Skeletal muscle tissue (tissue), 4 donors: ENCODE results near the gene CLEC14A. TPM values are rescaled to one million over a fixed set of nuclear protein-coding genes. Genes with fewer than 3 reads are reported as not detected.
A peak's percentile ranks its signal among the peaks of the same experiment; 100 is the strongest.

Experiments
- H3K27ac ChIP-seq: one replicate; pipeline ENCODE4 v1.7.0; 2013; ENCODE audit warnings: mild to moderate bottlenecking, low read depth, low read length, inconsistent platforms
- H3K27me3 ChIP-seq, 3 donors: one replicate each; pipeline ENCODE4 v1.7.0; 2013; ENCODE audit warnings: low read length in 3 of 3; ENCODE audit not compliant: control insufficient read depth in 3 of 3, insufficient read depth in 3 of 3
- H3K36me3 ChIP-seq, 3 donors: one replicate each; pipeline ENCODE4 v1.7.0; 2013; ENCODE audit warnings: low read length in 3 of 3; ENCODE audit not compliant: control insufficient read depth in 3 of 3, insufficient read depth in 3 of 3
- H3K4me1 ChIP-seq, 3 donors: one replicate each; pipeline ENCODE4 v1.7.0; 2013; ENCODE audit warnings: low read length in 3 of 3, mild to moderate bottlenecking in 3 of 3; ENCODE audit not compliant: control insufficient read depth in 3 of 3, insufficient read depth in 3 of 3
- H3K4me3 ChIP-seq, 3 donors: one replicate each; pipeline ENCODE4 v1.7.0; 2013; ENCODE audit warnings: low read length in 3 of 3
- H3K9ac ChIP-seq, 3 donors: one replicate each; pipeline ENCODE4 v1.7.0; 2013; ENCODE audit warnings: low read length in 3 of 3, mild to moderate bottlenecking in 3 of 3, moderate library complexity in 2 of 3, low read depth in 1 of 3
- H3K9me3 ChIP-seq, 3 donors: one replicate each; pipeline ENCODE4 v1.7.0; 2013; ENCODE audit warnings: low read length in 3 of 3; ENCODE audit not compliant: control insufficient read depth in 3 of 3
- total RNA-seq: library from RNA; depleted of rRNA; stranded (reverse); fragments of >200 nt; gene quantifications from one replicate; pipeline ENCODE4 v1.2.3, GENCODE V29; 2014
- donor health status: Osteomylitis.

Gene CLEC14A
- total RNA-seq, 1 donor from 2014 or later = 25.1 TPM

DNA sequence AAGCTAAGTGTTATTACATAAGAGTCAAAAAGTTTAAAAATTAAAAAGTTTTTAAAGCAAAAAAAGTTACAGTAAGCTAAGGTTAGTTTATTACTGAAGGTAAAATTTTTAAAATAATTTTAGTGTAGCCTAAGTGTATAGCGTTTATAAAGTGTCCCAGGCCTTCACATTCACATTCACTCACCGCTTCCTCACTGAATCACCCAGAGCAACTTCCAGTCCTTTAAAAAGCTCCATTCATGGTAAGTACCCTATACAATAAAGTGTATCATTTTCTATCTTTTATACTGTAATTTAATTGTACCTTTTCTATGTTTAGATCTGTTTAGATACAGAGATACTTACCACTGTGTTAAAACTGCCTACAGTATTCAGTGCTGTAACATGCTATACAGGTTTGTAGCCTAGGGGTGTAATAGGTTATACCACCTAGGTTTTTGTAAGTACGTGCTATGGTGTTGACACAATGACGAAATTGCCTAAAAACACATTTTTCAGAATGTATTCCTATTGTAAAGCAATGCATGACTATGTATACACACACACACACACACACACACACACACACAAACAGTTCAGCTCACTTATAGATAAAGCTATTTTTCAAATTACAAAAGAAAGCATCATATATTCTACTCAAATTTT, 3.7 kb downstream of the CLEC14A start:
- Histone ChIP-seq H3K27ac (no peak overlapping the region), H3K36me3 (no peaks in the 10 kb centered on the region), H3K4me1 (peaks cover 3 to 4% (median 3%) of the 10 kb centered on the region in 3 donors), H3K4me3 (peak overlapping the region in 2 of 3 donors; percentile 41 to 52), H3K9ac (peak overlapping the region in 1 of 3 donors; percentile 51), H3K27me3 (peaks cover 5 to 20% (median 13%) of the 10 kb centered on the region in 3 donors), H3K9me3 (no peaks in the 10 kb centered on the region)

DNA sequence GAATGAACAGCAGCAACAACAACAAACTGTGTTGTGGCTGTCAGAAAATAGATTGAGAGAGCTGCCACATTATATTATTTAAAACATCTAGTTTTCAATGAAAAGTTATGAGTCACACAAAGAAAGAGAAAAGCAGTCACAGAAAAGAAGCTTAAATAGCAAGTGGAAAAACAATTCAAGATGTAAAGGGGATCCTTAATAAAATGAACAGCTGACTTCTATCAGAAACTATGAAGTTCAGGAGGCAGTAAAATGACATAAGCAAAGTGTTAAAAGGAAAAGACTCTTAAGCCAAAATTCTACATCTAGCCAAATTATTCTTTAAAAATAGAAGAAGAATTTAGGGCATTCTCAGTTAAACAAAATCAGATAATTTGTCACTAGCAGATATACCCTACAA, 5.6 kb downstream of the CLEC14A start:
- H3K9ac ChIP-seq = peak overlapping the region in 1 of 3 donors; percentile 9
- peak overlapping the region in 1 of 3 donors; percentile 23 for H3K4me3 ChIP-seq
- no peaks in the 10 kb centered on the region for H3K9me3 ChIP-seq
- no peaks in the 10 kb centered on the region for H3K36me3 ChIP-seq
- no peak overlapping the region for H3K27ac ChIP-seq
- H3K27me3 ChIP-seq = peaks cover 5 to 14% (median 10%) of the 10 kb centered on the region in 3 donors
- H3K4me1 ChIP-seq = peaks cover 0 to 2% (median under 1%) of the 10 kb centered on the region in 3 donors

DNA sequence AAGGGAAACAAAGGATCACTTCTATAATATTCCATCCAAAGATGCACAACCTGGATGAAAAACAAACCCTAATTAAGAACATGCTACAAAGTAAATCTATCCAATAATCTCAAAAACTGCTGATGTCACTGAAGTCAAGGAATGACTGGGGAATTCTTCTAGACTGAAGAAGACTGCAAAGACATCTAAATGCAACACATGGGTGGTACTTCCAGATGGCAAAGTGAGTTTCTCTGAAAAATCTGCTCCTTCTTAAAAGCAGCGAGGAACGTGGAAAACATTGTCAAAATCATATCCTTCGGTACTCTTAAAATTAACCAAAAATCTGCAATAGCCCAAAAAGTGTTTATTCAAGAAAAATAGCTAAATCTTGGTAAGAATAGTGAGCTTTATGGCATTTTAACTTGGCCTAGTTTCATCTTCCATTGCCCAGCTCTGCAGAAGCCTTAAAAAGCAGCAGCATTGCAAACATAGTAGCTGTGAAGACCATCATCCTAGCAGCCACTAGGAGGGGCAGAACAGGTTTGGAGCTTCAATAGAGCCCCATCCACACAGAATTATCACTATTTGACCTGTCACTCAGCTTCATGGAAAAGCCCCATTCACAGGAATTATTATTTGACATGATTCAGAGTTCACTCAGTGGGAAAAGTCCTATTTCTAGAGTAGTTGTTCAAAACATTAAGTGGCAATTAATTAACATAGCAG, 7.4 kb downstream of the CLEC14A start:
- H3K9me3 ChIP-seq = no peaks in the 10 kb centered on the region
- H3K27ac ChIP-seq = no peak overlapping the region
- H3K4me3 ChIP-seq = no peak overlapping the region
- no peaks in the 10 kb centered on the region for H3K27me3 ChIP-seq
- no peaks in the 10 kb centered on the region for H3K4me1 ChIP-seq
- H3K36me3 ChIP-seq = no peaks in the 10 kb centered on the region
- H3K9ac ChIP-seq = no peak overlapping the region

DNA sequence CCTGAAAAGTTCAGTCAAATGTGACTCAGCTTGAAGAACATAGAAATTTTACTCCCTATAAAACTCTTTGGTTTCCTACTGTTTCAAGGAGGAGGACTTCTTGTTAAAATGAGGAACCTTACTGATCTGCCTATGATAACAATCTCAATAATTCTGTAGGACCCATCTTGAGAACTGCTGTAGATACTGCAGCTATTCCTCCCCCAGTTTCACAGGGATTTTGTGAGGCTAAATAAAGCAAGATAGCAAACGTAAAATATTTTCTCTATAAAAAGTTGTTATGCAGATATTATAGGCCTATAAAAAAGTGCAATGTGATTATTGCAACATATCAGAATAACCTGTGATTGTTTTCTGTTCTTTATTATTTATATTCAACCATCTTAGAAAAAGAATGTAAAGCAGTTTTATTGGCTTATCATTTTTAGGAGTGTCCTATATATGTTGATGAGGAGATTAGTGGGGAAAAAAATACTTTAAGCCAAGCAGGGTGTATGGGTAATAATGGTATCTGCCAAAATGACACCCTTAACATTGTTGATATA, 12.1 kb downstream of the CLEC14A start:
- Histone ChIP-seq H3K9me3 (no peaks in the 10 kb centered on the region), H3K27me3 (no peaks in the 10 kb centered on the region), H3K4me1 (no peaks in the 10 kb centered on the region), H3K36me3 (no peaks in the 10 kb centered on the region), H3K27ac (no peak overlapping the region), H3K4me3 (no peak overlapping the region), H3K9ac (no peak overlapping the region)

DNA sequence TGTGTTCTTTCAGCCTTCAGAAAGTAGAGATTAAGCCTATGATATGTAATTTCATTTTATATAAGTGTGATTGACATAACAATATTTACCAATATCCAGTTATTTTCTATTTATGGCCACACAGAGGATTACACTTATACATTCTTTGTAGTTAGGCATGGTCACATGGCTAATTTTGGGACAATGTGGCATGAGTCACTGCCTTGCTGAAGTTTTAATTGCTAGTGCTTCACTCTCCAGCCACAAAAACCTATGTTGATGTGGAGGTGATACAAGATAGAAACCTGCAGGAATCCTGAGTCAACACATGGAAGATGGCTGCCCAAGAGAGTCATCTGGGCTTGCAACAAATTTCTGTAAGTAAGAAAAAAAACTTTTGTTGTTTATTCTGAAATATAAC, 17.0 kb downstream of the CLEC14A start:
- no peaks in the 10 kb centered on the region for H3K4me1 ChIP-seq
- H3K36me3 ChIP-seq = no peaks in the 10 kb centered on the region
- no peak overlapping the region for H3K9ac ChIP-seq
- no peak overlapping the region for H3K27ac ChIP-seq
- H3K4me3 ChIP-seq = no peak overlapping the region
- H3K27me3 ChIP-seq = no peaks in the 10 kb centered on the region
- H3K9me3 ChIP-seq = no peaks in the 10 kb centered on the region

DNA sequence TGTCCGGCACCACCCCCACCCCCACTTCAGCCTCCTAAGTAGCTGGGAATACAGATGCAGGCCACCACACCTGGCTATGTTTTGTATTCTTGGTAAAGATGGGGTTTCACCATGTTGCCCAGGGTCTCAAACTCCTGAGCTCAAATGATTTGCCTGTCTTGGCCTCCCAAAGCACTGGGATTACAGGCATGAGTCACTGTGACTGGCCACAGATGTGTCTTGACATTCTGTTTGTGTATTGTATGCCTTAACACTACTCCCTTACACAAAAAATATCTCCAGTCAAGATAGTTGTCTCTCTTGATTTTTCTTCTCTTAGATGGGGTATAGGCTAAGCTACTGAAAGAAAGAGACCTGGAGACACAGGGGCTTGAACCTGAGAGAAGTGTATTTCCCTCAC, 17.6 kb downstream of the CLEC14A start:
- no peaks in the 10 kb centered on the region for H3K36me3 ChIP-seq

DNA sequence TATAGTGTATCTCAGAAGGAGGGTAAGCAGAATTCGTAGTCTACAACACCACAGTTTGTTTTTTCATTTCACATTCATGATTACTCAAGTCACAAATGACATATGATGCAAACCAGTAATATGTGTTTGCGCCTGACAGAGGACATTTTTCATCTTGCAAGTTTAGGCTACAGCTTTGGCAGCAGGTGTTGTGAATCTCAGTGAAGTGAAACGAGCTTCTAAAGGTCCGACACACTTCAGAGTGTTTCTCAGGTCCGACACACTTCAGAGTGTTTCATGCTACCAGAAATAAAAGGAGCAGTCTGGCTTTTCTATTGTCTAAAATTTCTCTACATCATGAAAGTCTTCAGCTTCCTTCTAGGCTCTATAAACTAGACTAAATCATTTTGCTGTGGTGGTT, 22.7 kb downstream of the CLEC14A start:
- Histone ChIP-seq H3K9me3 (peaks cover 0 to 3% (median 0%) of the 10 kb centered on the region in 3 donors), H3K27ac (no peak overlapping the region), H3K36me3 (no peaks in the 10 kb centered on the region), H3K27me3 (no peaks in the 10 kb centered on the region), H3K4me3 (no peak overlapping the region), H3K4me1 (no peaks in the 10 kb centered on the region), H3K9ac (no peak overlapping the region)

More for the DNA sequence above, 17.6 kb downstream of the CLEC14A start:
- Histone ChIP-seq H3K27ac (no peak overlapping the region), H3K27me3 (no peaks in the 10 kb centered on the region), H3K4me3 (no peak overlapping the region), H3K9ac (no peak overlapping the region), H3K9me3 (no peaks in the 10 kb centered on the region), H3K4me1 (no peaks in the 10 kb centered on the region)

DNA sequence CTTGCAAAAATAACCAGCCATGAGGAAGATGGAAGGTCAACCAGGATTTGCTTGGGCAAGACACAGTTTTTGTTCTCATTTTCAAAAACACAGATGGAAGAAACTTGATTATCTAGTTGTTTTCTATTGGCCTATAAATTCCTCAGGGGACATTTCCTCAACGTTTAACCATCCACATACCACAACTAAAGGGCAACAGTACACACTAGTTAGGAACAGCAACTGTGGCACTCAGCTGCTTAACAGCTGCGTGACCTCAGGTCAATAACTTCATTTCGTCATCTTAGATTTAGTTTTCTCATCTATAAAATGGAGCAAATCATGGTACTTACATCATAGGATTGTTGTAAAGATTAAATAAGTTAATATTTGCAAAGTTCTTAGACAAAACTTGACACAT, 29.5 kb downstream of the CLEC14A start:
- Histone ChIP-seq H3K4me3 (no peak overlapping the region), H3K36me3 (no peaks in the 10 kb centered on the region), H3K4me1 (no peaks in the 10 kb centered on the region), H3K27me3 (no peaks in the 10 kb centered on the region), H3K9me3 (peaks cover 0 to 3% (median 0%) of the 10 kb centered on the region in 3 donors), H3K27ac (no peak overlapping the region), H3K9ac (no peak overlapping the region)

DNA sequence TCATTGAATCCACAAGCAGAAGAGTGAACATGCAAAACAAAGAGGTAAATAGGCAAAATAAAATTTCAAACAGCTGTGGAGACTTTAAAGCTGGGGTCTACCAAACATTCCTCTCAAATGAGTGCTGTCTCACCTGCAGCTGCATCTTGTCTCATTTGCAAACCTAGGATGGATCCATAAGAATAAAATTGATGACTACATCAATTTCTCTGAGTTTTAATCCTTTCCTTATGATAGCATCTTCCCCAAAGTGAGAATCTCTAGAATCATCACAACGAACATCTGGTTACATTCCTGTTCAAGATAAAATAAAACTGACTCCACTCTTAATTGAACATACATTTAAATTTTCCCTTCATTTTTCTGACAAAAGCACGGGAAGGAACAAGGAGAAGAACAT, 29.9 kb downstream of the CLEC14A start:
- Histone ChIP-seq H3K9me3 (peaks cover 0 to 3% (median 0%) of the 10 kb centered on the region in 3 donors), H3K27me3 (no peaks in the 10 kb centered on the region), H3K27ac (no peak overlapping the region), H3K4me3 (no peak overlapping the region), H3K4me1 (no peaks in the 10 kb centered on the region), H3K9ac (no peak overlapping the region), H3K36me3 (no peaks in the 10 kb centered on the region)

DNA sequence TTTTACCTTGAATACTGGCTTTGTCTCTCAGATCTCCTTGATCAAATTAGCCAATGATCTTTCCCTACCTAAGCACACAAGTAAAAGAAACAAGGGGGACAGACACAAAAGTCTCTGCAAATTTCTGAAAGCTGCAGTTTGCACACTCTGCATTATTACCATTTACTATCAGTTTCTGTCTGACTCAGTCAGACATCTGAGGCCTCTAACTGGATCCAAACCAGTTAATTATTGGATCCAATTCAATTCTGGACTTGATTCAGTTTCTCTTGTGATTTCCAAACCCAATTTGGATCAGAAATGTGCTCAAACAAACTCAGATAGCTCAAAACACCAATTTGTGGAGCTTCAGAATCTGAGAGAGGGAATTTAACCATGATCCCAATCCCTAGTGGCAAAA, 31.6 kb downstream of the CLEC14A start:
- H3K4me1 ChIP-seq = no peaks in the 10 kb centered on the region
- H3K27ac ChIP-seq = no peak overlapping the region
- H3K4me3 ChIP-seq = no peak overlapping the region
- no peak overlapping the region for H3K9ac ChIP-seq
- no peaks in the 10 kb centered on the region for H3K27me3 ChIP-seq
- H3K36me3 ChIP-seq = no peaks in the 10 kb centered on the region
- no peaks in the 10 kb centered on the region for H3K9me3 ChIP-seq
